HG03432 (cell line): ENCODE measurements around the gene CLIC4.
"Not testable (repeated sequence)": the region's sequence is repeated elsewhere in the genome, so short reads cannot be mapped to it uniquely, and the experiment has no call there.

Experiments
- ATAC-seq: cut with Tn5 transposase; IDR thresholded peaks from one replicate; pipeline ENCODE4 v1.9.1; 2021; ENCODE audit warnings: mild to moderate bottlenecking, moderate library complexity; ENCODE audit not compliant: unreplicated experiment

CLIC4 gene

DNA sequence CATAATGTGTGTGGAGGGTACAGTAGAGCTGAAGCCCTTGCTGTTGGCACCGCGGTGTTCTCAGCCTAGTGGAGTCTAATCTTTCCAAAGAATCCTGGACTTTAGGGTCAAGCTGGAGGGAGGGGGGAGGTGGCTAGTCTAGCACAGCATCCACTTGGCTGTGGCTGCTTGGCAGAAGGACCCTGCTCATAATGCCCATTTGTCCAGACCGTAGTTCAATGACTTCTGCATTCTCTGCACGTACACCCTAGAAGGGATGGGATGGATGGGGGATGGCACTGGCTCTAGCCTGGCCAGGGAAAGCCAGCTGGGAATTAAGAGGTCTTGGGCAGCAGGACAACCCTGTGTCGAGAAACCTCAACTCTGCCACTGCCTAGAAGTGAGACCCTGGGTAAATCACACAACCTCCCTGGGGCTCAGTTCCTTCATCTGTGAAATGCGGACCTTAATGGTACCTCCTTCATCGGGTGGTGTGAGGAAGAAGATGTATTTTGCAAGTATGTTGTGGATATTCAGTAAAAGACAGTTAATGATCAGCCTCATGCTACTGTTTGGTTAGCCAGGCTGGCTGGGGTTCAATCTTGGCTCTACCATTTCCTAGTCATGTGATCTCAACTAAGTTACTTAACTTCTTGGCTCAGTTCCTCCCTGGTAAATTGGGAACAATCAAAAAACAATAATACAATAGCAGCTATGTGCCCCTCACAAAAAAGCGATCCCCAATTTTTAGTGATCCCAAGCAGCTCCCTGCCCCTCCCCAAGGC, 27.2 kb upstream of the CLIC4 start:
- no peak for ATAC-seq

- no peak for ATAC-seq
Observed at GRCh38 chr1:24720152-24720551, 25.1 kb upstream of the CLIC4 start.

DNA sequence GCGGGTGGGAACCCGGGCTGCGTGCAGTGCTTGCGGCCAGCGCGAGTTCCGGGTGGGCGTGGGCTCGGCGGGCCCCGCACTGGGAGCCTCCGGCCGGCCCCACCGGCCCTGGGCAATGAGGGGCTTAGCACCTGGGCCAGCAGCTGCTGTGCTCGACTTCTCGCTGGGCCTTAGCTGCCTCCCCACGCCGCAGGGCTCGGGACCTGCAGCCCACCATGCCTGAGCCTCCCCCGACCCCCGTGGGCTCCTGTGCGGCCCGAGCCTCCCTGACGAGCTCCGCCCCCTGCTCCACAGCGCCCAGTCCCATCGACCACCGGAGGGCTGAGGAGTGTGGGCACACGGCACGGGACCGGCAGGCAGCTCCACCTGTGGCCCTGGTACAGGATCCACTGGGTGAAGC, 23.7 kb upstream of the CLIC4 start:
- ATAC-seq = no peak

DNA sequence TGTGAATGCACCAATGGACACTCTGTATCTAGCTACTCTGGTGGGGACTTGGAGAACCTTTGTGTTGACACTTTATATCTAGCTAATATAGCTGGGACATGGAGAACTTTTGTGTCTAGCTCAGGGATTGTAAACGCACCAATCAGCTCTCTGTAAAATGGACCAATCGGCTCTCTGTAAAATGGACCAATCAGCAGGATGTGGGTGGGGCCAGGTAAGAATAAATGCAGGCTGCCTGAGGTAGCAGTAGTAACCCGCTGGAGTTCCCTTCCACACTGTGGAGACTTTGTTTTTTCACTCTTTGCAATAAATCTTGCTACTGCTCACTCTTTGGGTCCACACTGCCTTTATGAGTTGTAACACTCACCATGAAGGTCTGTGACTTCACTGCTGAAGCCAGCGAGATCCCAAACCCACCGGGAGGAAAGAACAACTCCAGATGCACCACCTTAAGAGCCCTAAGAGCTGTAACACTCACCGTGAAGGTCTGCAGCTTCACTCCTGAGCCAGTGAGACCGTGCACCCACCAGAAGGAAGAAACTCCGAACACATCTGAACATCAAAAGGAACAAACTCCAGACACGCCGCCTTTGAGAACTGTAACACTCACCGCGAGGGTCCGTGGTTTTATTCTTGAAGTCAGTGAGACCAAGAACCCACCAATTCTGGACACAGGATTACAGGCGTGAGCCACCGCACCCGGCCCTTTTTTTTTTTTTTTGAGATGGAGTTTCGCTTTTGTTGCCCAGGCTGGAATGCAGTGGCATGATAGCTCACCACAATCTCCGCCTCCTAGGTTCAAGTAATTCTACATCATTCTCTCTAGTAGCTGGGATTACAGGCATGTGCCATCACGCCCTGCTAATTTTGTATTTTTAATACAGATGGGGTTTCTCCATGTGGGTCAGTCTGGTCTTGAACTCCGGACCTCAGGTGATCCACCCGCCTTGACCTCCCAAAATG, 22.9 kb upstream of the CLIC4 start:
- ATAC-seq = not testable (repeated sequence)

GRCh38 chr1:24724345-24725208, 20.7 kb upstream of the CLIC4 start:
- no peak for ATAC-seq

- no peak for ATAC-seq
Observed at GRCh38 chr1:24725209-24725651, 20.0 kb upstream of the CLIC4 start.

GRCh38 chr1:24726741-24727140, 18.5 kb upstream of the CLIC4 start:
- ATAC-seq = no peak

DNA sequence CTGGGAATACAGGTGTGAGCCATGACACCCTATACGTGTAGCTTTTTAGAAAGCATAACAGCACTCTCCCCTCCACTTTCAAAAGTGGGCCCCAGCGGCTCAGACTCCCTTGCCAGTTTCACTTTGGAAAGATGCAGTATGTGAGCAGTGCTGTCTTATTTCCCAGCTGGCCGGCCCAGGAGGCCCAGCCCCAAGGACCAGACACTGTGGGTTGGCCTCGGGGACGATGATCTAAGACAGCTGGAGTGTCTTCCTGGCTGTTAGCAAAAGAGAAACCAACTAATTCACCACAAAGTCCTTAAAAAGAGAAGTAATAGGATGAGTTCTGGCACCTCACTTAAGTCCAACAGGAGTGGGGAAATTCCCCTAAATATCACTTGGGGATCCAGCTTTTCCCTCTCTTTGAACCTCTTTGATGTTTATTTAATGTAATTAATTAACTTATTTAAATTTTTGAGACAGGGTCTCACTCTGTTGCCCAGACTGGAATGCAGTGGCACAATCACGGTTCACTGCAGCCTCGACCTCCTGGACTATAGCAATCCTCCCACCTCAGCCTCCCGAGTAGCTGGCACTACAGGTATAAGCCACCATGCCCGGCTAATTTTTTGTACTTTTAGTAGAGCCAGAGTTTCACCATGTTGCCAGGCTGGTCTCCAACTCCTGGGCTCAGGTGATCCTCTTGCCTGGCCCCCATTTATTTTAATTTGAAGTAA, 17.6 kb upstream of the CLIC4 start:
- peak; percentile 92 for ATAC-seq

DNA sequence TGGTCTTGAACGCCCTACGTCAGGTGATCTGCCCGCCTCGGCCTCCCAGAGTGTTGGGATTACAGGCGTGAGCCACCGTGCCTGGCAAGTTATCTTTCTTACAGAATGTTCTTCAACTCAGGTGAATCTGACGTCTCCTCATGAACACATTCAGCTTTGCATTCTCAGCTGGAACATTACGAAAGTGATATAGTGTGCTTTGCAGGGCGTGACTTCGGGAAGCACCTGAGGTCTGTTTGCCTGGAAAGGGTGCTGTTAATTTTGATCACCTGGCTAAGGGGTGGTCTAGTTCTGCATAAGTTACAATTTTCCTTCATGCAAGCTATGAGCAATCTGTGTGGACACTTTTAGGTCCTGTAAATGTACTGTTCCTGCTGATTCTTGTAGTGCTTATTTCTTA, 16.3 kb upstream of the CLIC4 start:
- ATAC-seq = no peak

DNA sequence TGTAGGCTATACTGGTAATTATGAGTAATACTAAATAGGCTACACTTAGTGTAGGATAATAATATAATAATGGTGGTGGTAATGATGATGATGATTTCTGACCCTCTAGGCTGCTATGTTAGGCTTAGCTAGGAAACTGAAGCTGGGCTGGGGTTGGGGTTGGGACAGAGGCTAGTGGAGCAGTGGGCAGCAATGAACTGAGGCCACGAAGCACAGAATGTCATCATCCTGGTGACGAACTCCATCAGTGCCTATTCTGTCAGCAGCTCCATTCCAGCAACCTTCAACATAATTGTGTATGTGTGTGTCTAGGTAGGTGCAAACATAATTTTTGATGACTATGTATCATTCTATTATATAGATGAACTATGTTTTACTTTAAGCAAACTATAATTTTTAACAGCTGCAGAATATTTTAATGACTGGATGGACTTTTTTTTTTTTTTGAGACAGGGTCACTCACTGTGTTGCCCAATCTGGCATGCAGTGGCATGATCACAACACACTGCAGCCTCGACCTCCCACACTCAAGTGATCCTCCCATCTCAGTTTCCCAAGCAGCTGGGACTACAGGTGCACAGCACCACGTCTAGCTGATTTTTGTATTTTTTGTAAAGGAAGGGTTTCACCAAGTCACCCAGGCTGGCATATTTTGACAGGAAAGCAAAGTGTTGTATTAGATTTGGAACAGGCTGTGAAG, 12.9 kb upstream of the CLIC4 start:
- ATAC-seq = no peak

GRCh38 chr1:24733342-24733741, 11.9 kb upstream of the CLIC4 start:
- peak; percentile 80 for ATAC-seq

GRCh38 chr1:24735156-24735508, 10.1 kb upstream of the CLIC4 start:
- no peak for ATAC-seq

- ATAC-seq = no peak
Observed at GRCh38 chr1:24735509-24736375, 9.5 kb upstream of the CLIC4 start.

DNA sequence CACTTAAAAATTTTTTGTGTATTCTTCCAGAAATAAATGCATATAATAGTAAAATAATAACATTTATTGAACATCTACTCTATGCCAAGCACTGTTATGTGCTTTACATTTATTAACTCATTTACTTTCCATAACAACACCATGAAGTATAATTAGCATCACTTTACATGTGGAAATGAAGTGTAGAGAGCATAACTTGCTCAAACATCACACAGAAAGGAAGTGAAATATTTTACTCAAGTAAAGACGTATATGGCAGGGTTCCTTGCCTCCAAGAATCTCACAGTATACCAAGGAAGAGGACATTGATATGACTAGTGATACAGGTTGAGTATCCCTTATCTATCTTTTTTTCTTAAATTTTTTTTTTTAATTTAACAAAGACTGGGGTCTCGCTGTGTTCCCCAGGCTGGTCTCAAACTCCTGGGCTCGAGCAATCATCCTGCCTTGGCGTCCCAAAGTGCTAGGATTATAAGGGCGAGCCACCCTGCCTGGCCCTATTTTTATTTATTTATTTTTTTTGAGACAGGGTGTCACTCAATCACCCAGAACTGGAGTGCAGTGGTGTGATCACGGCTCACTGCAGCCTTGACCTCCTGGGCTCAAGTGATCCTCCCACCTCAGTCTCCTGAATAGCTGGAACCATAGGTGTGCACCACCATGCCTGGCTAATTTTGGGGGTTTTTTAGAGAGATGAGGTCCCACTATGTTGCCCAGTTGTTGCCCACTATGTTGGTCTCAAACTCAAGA, 7.7 kb upstream of the CLIC4 start:
- ATAC-seq = no peak

DNA sequence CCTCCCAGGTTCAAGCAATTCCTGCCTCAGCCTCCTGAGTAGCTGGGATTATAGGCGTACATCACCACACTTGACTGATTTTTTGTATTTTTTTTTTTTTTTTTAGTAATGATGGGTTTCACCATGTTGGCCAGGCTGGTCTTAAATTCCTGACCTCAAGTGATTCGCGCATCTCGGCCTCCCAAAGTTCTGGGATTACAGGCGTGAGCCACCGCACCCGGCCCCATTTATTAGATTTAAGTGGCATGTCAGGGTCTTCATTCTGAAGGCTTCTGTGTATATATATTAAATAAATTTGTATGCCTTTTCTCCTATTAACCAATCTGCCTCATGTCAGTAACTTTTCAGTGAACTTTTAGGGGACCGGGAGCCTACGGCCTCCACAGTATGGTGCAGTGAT, 6.0 kb upstream of the CLIC4 start:
- no peak for ATAC-seq

DNA sequence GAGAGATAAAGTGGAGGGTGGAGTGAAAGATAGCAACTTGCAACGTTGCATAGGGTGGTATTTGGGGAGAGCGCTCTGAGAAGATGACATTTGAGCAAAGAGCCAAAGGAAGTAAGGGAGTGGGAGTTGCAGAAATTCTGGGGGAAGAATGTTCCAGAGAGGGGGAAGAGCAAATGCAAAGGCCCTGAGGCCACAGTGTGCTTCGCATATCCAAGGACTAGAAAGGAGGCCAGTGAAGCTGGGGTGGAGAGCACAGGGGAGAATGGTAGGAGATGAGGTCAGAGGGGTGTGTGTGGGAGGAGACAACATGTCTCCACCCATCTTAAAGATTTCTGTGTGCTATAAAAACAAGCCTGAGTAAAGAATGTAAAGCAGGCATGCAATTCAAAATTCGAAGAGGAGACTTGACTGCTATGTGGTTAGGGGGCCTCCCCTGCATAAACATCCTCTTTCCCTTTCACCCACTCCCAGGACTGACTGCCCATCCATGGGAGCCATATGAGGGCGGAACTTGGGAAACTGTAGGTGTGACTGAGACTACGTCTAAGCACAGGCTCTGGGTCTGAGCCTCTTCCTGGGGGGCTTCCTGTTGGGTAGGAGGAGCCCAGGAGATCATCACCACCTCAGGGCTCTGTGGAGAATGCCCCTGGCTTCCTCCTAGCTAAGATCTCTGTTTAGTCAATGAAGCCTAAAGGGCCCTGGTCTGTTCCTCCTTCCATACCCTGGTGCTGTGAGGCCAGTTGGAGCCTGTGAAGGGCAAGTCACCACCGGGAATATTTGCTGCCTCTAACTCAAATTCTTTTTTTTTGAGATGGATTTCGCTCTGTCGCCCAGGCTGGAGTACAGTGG, 2.9 kb upstream of the CLIC4 start:
- ATAC-seq = no peak
